Osteoblast (primary cell): ENCODE results near the gene ZFP36. TPM values are rescaled to one million over a fixed set of nuclear protein-coding genes. Genes with fewer than 3 reads are reported as not detected.
A peak's percentile ranks its signal among the peaks of the same experiment; 100 is the strongest.

Experiments
- DNase-seq: peaks from one replicate; pipeline ENCODE4 v3.0.0; 2011; ENCODE audit warnings: low spot score, mixed read lengths; ENCODE audit not compliant: insufficient read length; ENCODE audit errors: missing footprints
- H2AFZ ChIP-seq: 2 replicates; pipeline ENCODE4 v1.6.0; 2011; ENCODE audit warnings: mild to moderate bottlenecking, low read length
- H3K27ac ChIP-seq: 2 replicates; pipeline ENCODE4 v1.5.1; 2011; ENCODE audit warnings: mild to moderate bottlenecking, low read depth, low read length, moderate library complexity
- H3K27me3 ChIP-seq: 2 replicates; pipeline ENCODE4 v1.6.0; 2012; ENCODE audit warnings: mild to moderate bottlenecking, control low read depth, inconsistent platforms, low read length, moderate library complexity; ENCODE audit not compliant: insufficient read depth
- H3K36me3 ChIP-seq: 2 replicates; pipeline ENCODE4 v1.5.1; 2011; ENCODE audit warnings: mild to moderate bottlenecking, low read length, control low read depth, moderate library complexity; ENCODE audit not compliant: insufficient read depth
- H3K4me1 ChIP-seq: 2 replicates; pipeline ENCODE4 v1.5.1; 2011; ENCODE audit warnings: mild to moderate bottlenecking, low read length, control low read depth, moderate library complexity; ENCODE audit not compliant: insufficient read depth
- H3K4me2 ChIP-seq: 2 replicates; pipeline ENCODE4 v1.6.0; 2011; ENCODE audit warnings: mild to moderate bottlenecking, low read length; ENCODE audit not compliant: insufficient read depth
- H3K4me3 ChIP-seq: fragments of 200-600 bp; sonication (generic); 3 replicates; pipeline ENCODE4 v1.5.1; 2012; ENCODE audit warnings: mild to moderate bottlenecking, low read length, inconsistent platforms; ENCODE audit not compliant: insufficient read depth
- H3K79me2 ChIP-seq: 2 replicates; pipeline ENCODE4 v1.6.0; 2012; ENCODE audit warnings: mild to moderate bottlenecking, low read length, control low read depth, inconsistent platforms; ENCODE audit not compliant: insufficient read depth
- H3K9me3 ChIP-seq: 2 replicates; pipeline ENCODE4 v1.5.1; 2011; ENCODE audit warnings: low read depth, low read length, control low read depth
- H4K20me1 ChIP-seq: 2 replicates; pipeline ENCODE4 v1.6.0; 2012; ENCODE audit warnings: mild to moderate bottlenecking, low read length, control low read depth; ENCODE audit not compliant: insufficient read depth
- CTCF ChIP-seq: IDR thresholded peaks from 2 replicates; pipeline ENCODE4 v1.5.1; 2011; ENCODE audit warnings: mild to moderate bottlenecking, low read depth, low read length, moderate library complexity; ENCODE audit errors: extremely low read depth
- total RNA-seq: library from RNA; depleted of rRNA; stranded (reverse); fragments of >200 nt; gene quantifications from 2 replicates; pipeline ENCODE4 v1.2.3, GENCODE V29; 2012

ZFP36 gene
- total RNA-seq, 1 donor: 6.5 TPM

- no peaks in the 10 kb centered on the region for H3K9me3 ChIP-seq
- H3K27me3 ChIP-seq: no peaks in the 10 kb centered on the region
- H3K4me3 ChIP-seq: peak overlapping the region; percentile 83
- peak overlapping the region; percentile 84 for H3K27ac ChIP-seq
- H3K4me2 ChIP-seq: peak overlapping the region; percentile 92
- peak; percentile 13 for TF ChIP-seq CTCF
- H3K79me2 ChIP-seq: peaks cover 45% of the 10 kb centered on the region
- DNase-seq: peak; percentile 92
- H3K4me1 ChIP-seq: peaks cover 29% of the 10 kb centered on the region
- peaks cover 23% of the 10 kb centered on the region for H4K20me1 ChIP-seq
- peak overlapping the region; percentile 50 for H2AFZ ChIP-seq
- H3K36me3 ChIP-seq: peaks cover 19% of the 10 kb centered on the region
These were observed 7.4 kb downstream of the ZFP36 start for GRCh38 chr19:39413911-39414608.

- Histone ChIP-seq H3K9me3 (no peaks in the 10 kb centered on the region), H3K79me2 (peaks cover 42% of the 10 kb centered on the region), H3K4me1 (peaks cover 26% of the 10 kb centered on the region), H3K4me3 (peak overlapping the region; percentile 83), H3K36me3 (peaks cover 21% of the 10 kb centered on the region), H3K27me3 (no peaks in the 10 kb centered on the region), H2AFZ (no peak overlapping the region), H3K4me2 (peak overlapping the region; percentile 92), H3K27ac (peak overlapping the region; percentile 84), H4K20me1 (peaks cover 22% of the 10 kb centered on the region)
- peak; percentile 86 for DNase-seq
- TF ChIP-seq CTCF: no peak
These were observed 8.7 kb downstream of the ZFP36 start for GRCh38 chr19:39415111-39416046.

GRCh38 chr19:39416152-39417120 is 9.8 kb downstream of the ZFP36 start:
- H3K4me3 ChIP-seq: no peak overlapping the region
- no peak for TF ChIP-seq CTCF

More at GRCh38 chr19:39416152-39417120, 9.8 kb downstream of the ZFP36 start:
- Histone ChIP-seq H3K27ac (no peak overlapping the region), H3K79me2 (peaks cover 42% of the 10 kb centered on the region), H3K36me3 (peaks cover 32% of the 10 kb centered on the region), H3K27me3 (no peaks in the 10 kb centered on the region), H4K20me1 (peaks cover 18% of the 10 kb centered on the region), H3K4me1 (peaks cover 15% of the 10 kb centered on the region), H3K4me2 (no peak overlapping the region), H2AFZ (no peak overlapping the region), H3K9me3 (no peaks in the 10 kb centered on the region)
- peak; percentile 73 for DNase-seq
